Kidney epithelial cell (primary cell): Measurements from ENCODE around the gene HMGXB4. TPM values are rescaled to one million over a fixed set of nuclear protein-coding genes. Genes with fewer than 3 reads are reported as not detected.

Experiments used
- DNase-seq: peaks from one replicate; pipeline ENCODE4 v3.0.0-alpha.2; 2010; ENCODE audit warnings: low read depth
- H3K27me3 ChIP-seq: 2 replicates; pipeline ENCODE4 v1.6.0; 2011; ENCODE audit warnings: low read length; ENCODE audit not compliant: control insufficient read depth, insufficient read depth
- H3K36me3 ChIP-seq: 2 replicates; pipeline ENCODE4 v1.5.1; 2011; ENCODE audit warnings: low read length; ENCODE audit not compliant: control insufficient read depth, insufficient read depth
- H3K4me3 ChIP-seq: 2 replicates; pipeline ENCODE4 v1.5.1; 2011; ENCODE audit warnings: low read depth, mild to moderate bottlenecking, control low read depth, low read length
- total RNA-seq: library from RNA; depleted of rRNA; stranded (reverse); fragments of >200 nt; gene quantifications from 2 replicates; pipeline ENCODE4 v1.2.3, GENCODE V29; 2015
- TF ChIP-seq, protein P1 (sequence below): IDR thresholded peaks from 2 replicates; pipeline ENCODE4 v1.5.1; 2011; ENCODE audit warnings: mild to moderate bottlenecking, moderate library complexity, low read length, control low read depth, inconsistent platforms; ENCODE audit not compliant: insufficient read depth, poor library complexity, severe bottlenecking

HMGXB4 gene
- total RNA-seq, 1 donor from 2014 or later = 23.4 TPM

DNA sequence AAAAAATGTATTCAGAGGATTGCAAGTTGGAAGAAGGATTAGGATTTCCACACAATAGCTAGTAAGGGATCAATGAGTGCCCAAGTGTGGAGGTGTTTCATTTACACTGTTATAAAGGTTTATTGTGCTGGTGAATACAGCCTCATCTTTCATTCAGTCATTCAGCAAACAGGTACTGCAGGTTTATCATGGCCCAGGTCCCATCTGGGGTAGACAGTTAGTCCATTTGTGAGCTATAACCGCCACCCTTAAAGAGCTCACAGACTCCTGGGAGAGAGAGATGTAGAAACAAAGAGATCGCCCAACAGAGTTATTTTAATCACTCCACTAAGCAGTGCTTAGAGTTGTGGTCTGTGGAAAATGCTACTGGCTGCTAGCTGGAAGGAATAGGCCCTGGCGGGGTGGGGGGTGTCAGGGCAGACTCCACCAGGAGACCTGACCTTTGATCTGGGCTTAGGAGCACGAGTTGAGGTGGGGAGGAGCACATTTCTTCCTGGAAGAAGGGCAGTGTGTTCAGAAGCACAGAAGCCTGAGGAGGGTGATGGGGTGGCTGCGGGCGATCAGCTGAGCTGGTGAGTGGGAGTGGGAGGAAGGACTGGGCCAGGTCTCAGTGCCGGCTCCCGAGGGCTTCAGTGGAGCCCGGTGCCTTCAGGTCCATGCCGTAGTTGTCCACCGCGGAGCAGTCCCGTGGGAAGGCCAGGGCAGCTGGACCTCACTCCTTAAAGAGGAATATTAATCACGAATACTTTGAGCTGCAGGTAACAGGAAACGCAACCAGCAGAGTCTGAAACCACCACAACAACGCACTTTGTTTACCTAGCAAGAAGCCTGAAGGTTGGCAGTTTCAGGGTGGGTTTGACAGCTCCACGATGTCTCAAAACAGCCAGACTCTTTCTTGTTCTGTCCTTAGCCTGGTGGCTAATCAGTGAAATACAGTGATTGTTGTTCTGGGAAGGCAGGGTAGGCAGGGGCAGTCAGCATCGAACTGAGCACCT, 53.6 kb downstream of the HMGXB4 start:
- no peaks in the 10 kb centered on the region for H3K27me3 ChIP-seq
- no peaks in the 10 kb centered on the region for H3K36me3 ChIP-seq
- H3K4me3 ChIP-seq = no peak overlapping the region
- no peak for DNase-seq
- TF ChIP-seq, protein P1, sequence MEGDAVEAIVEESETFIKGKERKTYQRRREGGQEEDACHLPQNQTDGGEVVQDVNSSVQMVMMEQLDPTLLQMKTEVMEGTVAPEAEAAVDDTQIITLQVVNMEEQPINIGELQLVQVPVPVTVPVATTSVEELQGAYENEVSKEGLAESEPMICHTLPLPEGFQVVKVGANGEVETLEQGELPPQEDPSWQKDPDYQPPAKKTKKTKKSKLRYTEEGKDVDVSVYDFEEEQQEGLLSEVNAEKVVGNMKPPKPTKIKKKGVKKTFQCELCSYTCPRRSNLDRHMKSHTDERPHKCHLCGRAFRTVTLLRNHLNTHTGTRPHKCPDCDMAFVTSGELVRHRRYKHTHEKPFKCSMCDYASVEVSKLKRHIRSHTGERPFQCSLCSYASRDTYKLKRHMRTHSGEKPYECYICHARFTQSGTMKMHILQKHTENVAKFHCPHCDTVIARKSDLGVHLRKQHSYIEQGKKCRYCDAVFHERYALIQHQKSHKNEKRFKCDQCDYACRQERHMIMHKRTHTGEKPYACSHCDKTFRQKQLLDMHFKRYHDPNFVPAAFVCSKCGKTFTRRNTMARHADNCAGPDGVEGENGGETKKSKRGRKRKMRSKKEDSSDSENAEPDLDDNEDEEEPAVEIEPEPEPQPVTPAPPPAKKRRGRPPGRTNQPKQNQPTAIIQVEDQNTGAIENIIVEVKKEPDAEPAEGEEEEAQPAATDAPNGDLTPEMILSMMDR = peak; percentile 12

DNA sequence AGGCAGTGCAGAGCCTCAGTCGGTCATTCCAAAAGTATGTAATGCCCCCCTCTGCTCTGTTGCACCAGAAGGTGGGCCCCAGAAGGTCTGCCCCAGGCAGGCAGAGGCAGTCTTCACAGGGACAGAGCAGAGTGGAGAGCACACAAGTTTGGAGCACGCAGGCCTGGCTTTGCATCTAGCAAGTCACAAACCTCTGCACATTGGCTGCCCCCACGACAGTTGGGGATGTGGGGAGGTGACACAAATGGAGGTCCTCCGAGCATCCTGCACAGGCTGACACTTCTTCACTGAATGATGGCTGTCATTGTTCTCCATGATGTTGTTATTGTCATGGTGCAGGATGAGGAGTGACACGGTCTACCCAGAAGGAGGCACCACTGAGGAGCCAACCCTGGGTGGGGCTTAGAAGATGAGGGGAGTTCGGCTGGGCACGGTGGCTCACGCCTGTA, 54.3 kb downstream of the HMGXB4 start:
- TF ChIP-seq, protein P1 = no peak
- Histone ChIP-seq H3K36me3 (no peaks in the 10 kb centered on the region), H3K27me3 (no peaks in the 10 kb centered on the region), H3K4me3 (no peak overlapping the region)
- no peak for DNase-seq

DNA sequence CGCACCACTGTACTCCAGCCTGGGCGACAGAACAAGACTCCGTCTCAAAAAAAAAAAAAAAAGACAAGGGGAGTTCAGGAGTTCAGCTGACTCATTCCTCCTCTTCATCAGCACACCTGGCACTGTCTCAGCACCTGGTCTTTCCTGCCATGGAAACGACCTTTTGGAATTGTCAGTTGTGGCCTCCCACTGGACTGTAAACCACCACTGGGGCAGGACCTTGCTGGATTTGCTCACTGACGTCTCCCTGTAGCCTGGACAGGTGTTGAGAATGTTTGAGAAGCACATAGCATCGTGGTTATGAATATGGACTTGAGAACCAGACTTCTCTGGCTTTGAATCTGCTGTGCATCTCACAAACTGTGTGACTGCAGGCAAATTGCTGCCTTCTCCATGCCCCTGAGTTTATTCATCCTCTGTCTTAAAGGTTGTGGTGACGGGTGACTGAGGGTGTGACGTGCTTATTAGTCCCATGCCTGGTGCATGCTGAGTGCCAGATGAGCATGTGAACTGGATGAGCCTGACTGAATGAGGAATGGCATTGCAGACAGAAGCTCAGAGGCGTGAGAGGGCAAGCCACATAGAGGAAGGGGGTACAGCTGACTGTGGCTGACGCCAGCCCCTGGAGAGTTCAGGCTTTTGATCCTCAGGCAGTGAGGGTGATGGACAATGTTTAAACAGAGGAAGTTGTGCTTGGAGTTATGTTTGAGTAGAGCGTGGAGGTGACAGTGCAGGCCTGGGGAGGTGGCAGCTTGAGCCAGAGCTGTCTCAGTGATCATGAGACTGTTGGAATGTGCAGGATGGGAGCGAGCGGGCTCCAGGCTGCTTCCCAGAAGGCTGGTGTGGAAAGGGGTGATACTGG, 55.1 kb downstream of the HMGXB4 start:
- Histone ChIP-seq H3K4me3 (no peak overlapping the region), H3K36me3 (no peaks in the 10 kb centered on the region), H3K27me3 (no peaks in the 10 kb centered on the region)
- TF ChIP-seq, protein P1 = no peak
- no peak for DNase-seq

DNA sequence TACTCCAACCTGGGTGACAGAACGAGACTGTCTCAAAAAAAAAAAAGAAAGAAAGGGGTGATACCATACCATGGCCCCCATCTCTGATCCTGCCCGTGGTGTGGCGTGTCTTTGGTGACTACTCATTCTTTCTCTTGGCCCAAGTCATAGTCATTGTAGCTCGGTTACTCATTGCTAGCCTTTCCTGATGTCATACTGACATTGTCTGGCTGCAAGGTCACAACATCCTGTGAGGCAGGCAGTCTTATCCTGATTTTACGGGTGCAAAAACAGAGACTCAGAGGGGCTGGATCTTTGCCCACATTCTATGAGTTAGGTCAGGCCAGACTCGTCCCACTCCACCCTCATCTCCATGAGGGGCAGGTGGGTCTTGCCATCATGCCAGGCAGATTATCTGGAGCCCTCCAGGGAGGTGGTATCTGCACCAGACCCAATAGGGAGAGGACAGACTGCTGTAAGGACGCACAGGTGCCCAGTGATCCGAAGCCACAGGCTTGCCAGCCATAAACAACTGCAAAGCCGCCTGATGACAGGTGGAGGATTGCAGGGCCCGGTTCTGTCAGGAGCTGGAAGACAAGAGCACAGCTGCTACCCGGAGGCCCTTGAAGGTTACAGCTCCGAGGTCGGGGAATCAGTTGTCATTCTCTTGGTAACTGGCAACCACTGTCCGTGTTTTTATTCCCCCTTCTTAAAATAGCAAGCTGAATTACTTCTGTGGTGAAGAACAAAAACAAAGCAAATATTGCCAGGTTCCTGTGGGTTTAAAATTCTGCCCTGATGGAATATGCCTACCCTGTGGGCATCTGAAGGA, 56.2 kb downstream of the HMGXB4 start:
- TF ChIP-seq, protein P1 = no peak
- Histone ChIP-seq H3K27me3 (no peaks in the 10 kb centered on the region), H3K4me3 (no peak overlapping the region), H3K36me3 (no peaks in the 10 kb centered on the region)
- peak; percentile 89 for DNase-seq

DNA sequence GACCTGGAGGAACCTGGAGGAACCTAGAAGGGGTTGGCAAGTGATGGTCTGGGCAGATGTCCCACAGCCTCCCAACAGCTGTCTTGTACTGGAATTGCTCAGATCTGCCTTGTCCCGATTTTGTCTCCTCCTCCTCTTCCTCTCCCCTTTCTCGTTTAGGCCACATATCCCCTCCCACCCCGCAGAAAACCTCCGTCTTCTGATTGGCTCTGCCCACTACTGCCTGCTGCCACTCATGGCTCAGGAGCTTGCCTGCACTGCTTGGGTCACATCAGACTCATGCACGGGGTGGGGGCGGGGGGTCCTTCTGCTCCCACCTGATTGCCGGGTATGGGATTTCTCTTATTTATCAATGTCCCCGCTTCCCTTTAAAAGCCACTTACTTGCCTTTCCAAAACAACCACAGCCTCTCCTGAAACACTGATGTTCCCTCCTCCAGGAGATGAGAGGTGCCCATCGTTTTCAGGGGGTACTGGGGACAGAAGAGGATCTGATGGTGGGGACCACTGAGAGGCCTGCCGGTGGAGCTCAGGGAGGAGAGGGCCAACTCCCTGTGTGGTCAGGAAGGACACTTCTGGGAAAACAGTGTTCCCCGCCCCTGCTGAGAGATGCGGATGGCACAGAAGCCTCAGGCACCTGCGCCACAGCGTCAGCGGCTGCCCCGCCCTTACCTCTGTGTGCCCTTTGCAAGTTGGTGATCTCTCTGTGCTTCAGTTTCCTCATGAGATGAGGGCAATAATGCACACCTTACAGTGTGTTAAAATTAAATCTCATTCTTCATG, 57.1 kb downstream of the HMGXB4 start:
- TF ChIP-seq, protein P1 = no peak
- no peak overlapping the region for H3K4me3 ChIP-seq
- H3K27me3 ChIP-seq = no peaks in the 10 kb centered on the region
- DNase-seq = no peak
- H3K36me3 ChIP-seq = no peaks in the 10 kb centered on the region
